Vagina (tissue), 2 donors: ENCODE measurements around the gene NOP10. TPM values are rescaled to one million over a fixed set of nuclear protein-coding genes. Genes with fewer than 3 reads are reported as not detected.

Experiments used
- DNase-seq, 2 donors: peaks; one replicate each; pipeline ENCODE4 v3.0.0-alpha.2; 2017; ENCODE audit errors: extremely low spot score in 2 of 2
- H3K27ac ChIP-seq: fragments of 200-600 bp; sonication (generic); one replicate; pipeline ENCODE4 v1.5.1; 2019
- H3K27me3 ChIP-seq: fragments of 200-600 bp; sonication (generic); one replicate; pipeline ENCODE4 v1.5.1; 2019
- H3K36me3 ChIP-seq, 2 donors: fragments of 200-600 bp; sonication (generic); one replicate each; pipeline ENCODE4 v1.5.1; 2017 to 2019
- H3K4me1 ChIP-seq: fragments of 200-600 bp; sonication (generic); one replicate; pipeline ENCODE4 v1.5.1; 2019
- H3K4me3 ChIP-seq, 2 donors: fragments of 200-600 bp; sonication (generic); 1 replicate in 1 of 2; 2 replicates in 1 of 2; pipeline ENCODE4 v1.5.1; 2016 to 2019
- H3K9me3 ChIP-seq: fragments of 200-600 bp; sonication (generic); one replicate; pipeline ENCODE4 v1.5.1; 2019
- POLR2A ChIP-seq, 2 donors: fragments of 450-650 bp; IDR thresholded peaks; one replicate each; pipeline ENCODE4 v1.6.1; 2017; ENCODE audit warnings: antibody characterized with exemption in 2 of 2, mild to moderate bottlenecking in 2 of 2, moderate library complexity in 2 of 2
- POLR2AphosphoS5 ChIP-seq, 2 donors: sonication (generic); formaldehyde crosslinking; IDR thresholded peaks; one replicate each; pipeline ENCODE4 v1.9.0; 2017; ENCODE audit warnings: antibody characterized with exemption in 2 of 2, mild to moderate bottlenecking in 2 of 2, low read depth in 1 of 2; ENCODE audit not compliant: insufficient read depth in 1 of 2
- intact Hi-C: fragments of 100-400 bp; cut with DNase I; formaldehyde crosslinking; loops from one replicate; pipeline ENCODE4 v1.15.1; 2023
- total RNA-seq: library from RNA; depleted of rRNA; stranded (reverse); fragments of >200 nt; gene quantifications from one replicate; pipeline ENCODE4 v1.2.3, GENCODE V29; 2016
- TF ChIP-seq, protein P1 (sequence below), 3 experiments: fragments of 450-650 bp in 2 of 3; fragments of 200-600 bp in 1 of 3; sonication (generic) in 1 of 3; IDR thresholded peaks; one replicate each; pipeline ENCODE4 v1.5.1; 2017 to 2019; ENCODE audit warnings: antibody characterized with exemption in 3 of 3, mild to moderate bottlenecking in 2 of 3, moderate library complexity in 2 of 3

NOP10 gene
- total RNA-seq, 1 donor from 2014 or later = 150 TPM

GRCh38 chr15:34330279-34330678, 12.7 kb downstream of the NOP10 start:
- H3K4me1 ChIP-seq = peaks cover 9% of the 10 kb centered on the region
- H3K36me3 ChIP-seq = no peaks in the 10 kb centered on the region
- no peak overlapping the region for H3K4me3 ChIP-seq
- H3K9me3 ChIP-seq = no peaks in the 10 kb centered on the region
- no peaks in the 10 kb centered on the region for H3K27me3 ChIP-seq
- intact Hi-C loops = no loop called here
- TF ChIP-seq, protein P1, sequence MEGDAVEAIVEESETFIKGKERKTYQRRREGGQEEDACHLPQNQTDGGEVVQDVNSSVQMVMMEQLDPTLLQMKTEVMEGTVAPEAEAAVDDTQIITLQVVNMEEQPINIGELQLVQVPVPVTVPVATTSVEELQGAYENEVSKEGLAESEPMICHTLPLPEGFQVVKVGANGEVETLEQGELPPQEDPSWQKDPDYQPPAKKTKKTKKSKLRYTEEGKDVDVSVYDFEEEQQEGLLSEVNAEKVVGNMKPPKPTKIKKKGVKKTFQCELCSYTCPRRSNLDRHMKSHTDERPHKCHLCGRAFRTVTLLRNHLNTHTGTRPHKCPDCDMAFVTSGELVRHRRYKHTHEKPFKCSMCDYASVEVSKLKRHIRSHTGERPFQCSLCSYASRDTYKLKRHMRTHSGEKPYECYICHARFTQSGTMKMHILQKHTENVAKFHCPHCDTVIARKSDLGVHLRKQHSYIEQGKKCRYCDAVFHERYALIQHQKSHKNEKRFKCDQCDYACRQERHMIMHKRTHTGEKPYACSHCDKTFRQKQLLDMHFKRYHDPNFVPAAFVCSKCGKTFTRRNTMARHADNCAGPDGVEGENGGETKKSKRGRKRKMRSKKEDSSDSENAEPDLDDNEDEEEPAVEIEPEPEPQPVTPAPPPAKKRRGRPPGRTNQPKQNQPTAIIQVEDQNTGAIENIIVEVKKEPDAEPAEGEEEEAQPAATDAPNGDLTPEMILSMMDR (IDR thresholded peaks at IDR 0.05) = no peak
- TF ChIP-seq POLR2AphosphoS5 (IDR thresholded peaks at IDR 0.05; ENCODE audit: insufficient read depth in 1 of 2, low read depth in 1 of 2) (no peak), POLR2A (IDR thresholded peaks at IDR 0.05) (no peak)
- DNase-seq = no peak
- H3K27ac ChIP-seq = no peak overlapping the region

DNA sequence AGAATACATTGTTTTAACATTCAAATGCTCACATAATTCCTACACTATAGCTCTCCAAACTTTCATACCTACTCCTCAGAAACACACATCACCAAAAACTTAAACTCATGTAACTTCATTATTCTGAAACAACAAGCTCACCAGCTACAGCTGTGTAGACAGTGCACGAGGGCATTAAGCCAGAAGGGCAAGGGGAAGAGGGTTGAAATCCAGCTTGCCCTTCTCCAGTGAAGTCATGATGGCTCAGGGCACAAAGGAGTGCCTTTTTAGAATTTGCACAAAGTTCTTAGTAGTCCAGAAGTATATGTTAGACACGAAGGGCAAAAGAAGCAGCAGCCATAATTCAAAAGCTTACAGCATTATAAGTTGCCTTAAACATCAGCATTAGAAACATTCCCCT, 13.9 kb downstream of the NOP10 start:
- H3K27ac ChIP-seq = no peak overlapping the region
- intact Hi-C loops = no loop called here

DNA sequence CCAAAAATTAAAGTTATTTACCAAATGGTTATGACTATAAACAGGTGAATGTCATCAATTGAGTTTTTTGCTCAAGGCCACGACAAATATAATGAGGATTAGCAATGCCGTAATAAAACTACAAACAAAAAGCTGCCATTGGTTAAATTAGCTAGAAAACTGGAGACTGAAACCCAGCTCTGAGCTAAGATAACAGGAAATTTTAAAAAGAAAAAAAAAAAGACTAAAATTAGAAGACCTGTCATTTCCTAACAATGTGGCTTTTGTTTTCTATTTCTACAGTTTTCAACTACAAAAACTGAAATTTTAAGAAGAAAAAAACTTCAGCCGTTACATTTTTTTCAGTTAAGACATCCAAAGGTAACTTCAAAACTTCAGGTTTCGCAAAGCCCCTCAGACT, 15.0 kb downstream of the NOP10 start:
- no peaks in the 10 kb centered on the region for H3K36me3 ChIP-seq
- intact Hi-C loops = no loop called here

More for the DNA sequence above, 13.9 kb downstream of the NOP10 start:
- no peak for DNase-seq
- no peaks in the 10 kb centered on the region for H3K27me3 ChIP-seq
- no peak overlapping the region for H3K4me3 ChIP-seq
- H3K36me3 ChIP-seq = no peaks in the 10 kb centered on the region
- H3K9me3 ChIP-seq = no peaks in the 10 kb centered on the region
- TF ChIP-seq POLR2A (IDR thresholded peaks at IDR 0.05) (no peak), POLR2AphosphoS5 (IDR thresholded peaks at IDR 0.05; ENCODE audit: insufficient read depth in 1 of 2, low read depth in 1 of 2) (no peak)
- TF ChIP-seq, protein P1 (IDR thresholded peaks at IDR 0.05) = no peak
- no peaks in the 10 kb centered on the region for H3K4me1 ChIP-seq

GRCh38 chr15:34325368-34325767, 17.6 kb downstream of the NOP10 start:
- intact Hi-C loops = no loop called here
- no peak for DNase-seq
- no peak overlapping the region for H3K4me3 ChIP-seq
- no peaks in the 10 kb centered on the region for H3K27me3 ChIP-seq
- TF ChIP-seq, protein P1 (IDR thresholded peaks at IDR 0.05) = no peak
- TF ChIP-seq POLR2AphosphoS5 (IDR thresholded peaks at IDR 0.05; ENCODE audit: insufficient read depth in 1 of 2, low read depth in 1 of 2) (no peak), POLR2A (IDR thresholded peaks at IDR 0.05) (no peak)
- no peaks in the 10 kb centered on the region for H3K9me3 ChIP-seq
- H3K36me3 ChIP-seq = no peaks in the 10 kb centered on the region
- H3K27ac ChIP-seq = no peak overlapping the region
- H3K4me1 ChIP-seq = no peaks in the 10 kb centered on the region

More for the DNA sequence above, 15.0 kb downstream of the NOP10 start:
- TF ChIP-seq POLR2A (IDR thresholded peaks at IDR 0.05) (no peak), POLR2AphosphoS5 (IDR thresholded peaks at IDR 0.05; ENCODE audit: insufficient read depth in 1 of 2, low read depth in 1 of 2) (no peak)
- TF ChIP-seq, protein P1 (IDR thresholded peaks at IDR 0.05) = no peak
- no peak for DNase-seq
- Histone ChIP-seq H3K4me3 (no peak overlapping the region), H3K4me1 (no peaks in the 10 kb centered on the region), H3K9me3 (no peaks in the 10 kb centered on the region), H3K27me3 (no peaks in the 10 kb centered on the region), H3K27ac (no peak overlapping the region)

- Histone ChIP-seq H3K27me3 (no peaks in the 10 kb centered on the region), H3K36me3 (no peaks in the 10 kb centered on the region), H3K4me3 (no peak overlapping the region), H3K9me3 (no peaks in the 10 kb centered on the region), H3K4me1 (no peaks in the 10 kb centered on the region), H3K27ac (no peak overlapping the region)
- no peak for DNase-seq
- TF ChIP-seq POLR2A (IDR thresholded peaks at IDR 0.05) (no peak), POLR2AphosphoS5 (IDR thresholded peaks at IDR 0.05; ENCODE audit: insufficient read depth in 1 of 2, low read depth in 1 of 2) (no peak)
- TF ChIP-seq, protein P1 (IDR thresholded peaks at IDR 0.05) = no peak
- intact Hi-C loops = no loop called here
Measured at GRCh38 chr15:34324933-34325332, 18.0 kb downstream of the NOP10 start.
